A549 (cell line): ENCODE measurements around the gene AGBL4.

Experiments used
- BHLHE40 ChIP-seq: IDR thresholded peaks from 2 replicates; pipeline ENCODE4 v1.6.1; 2012; ENCODE audit warnings: low read depth, low read length, inconsistent platforms
- CTCF ChIP-seq: fragments of >200 bp; sonication (Bioruptor Twin); formaldehyde crosslinking; IDR thresholded peaks from 3 replicates; pipeline ENCODE4 v1.5.1; 2016
- EP300 ChIP-seq, 2 experiments: fragments of >200 bp; sonication (Bioruptor Twin); formaldehyde crosslinking; IDR thresholded peaks; 2 replicates in 1 of 2; 3 replicates in 1 of 2; pipeline ENCODE4 v1.6.1; 2016 to 2017
- ESRRA ChIP-seq: fragments of 150-350 bp; IDR thresholded peaks from 2 replicates; pipeline ENCODE4 v1.6.1; 2014; ENCODE audit warnings: mild to moderate bottlenecking, low read length, borderline replicate concordance
- HDAC2 ChIP-seq: fragments of 200-600 bp; sonication (generic); IDR thresholded peaks from 2 replicates; pipeline ENCODE4 v1.6.1; 2016
- KDM5A ChIP-seq: fragments of 200-600 bp; sonication (generic); IDR thresholded peaks from 2 replicates; pipeline ENCODE4 v1.6.1; 2016; ENCODE audit warnings: antibody characterized with exemption, mild to moderate bottlenecking
- POLR2A ChIP-seq: IDR thresholded peaks from 2 replicates; pipeline ENCODE4 v1.6.1; 2012; ENCODE audit warnings: mild to moderate bottlenecking, low read length
- POLR2AphosphoS2 ChIP-seq: conservative IDR thresholded peaks from 2 replicates; pipeline ENCODE4 v1.6.1; 2012; ENCODE audit warnings: low read length, improper control_type of control experiment, inconsistent platforms
- ZFP36 ChIP-seq: fragments of 450-650 bp; IDR thresholded peaks from 2 replicates; pipeline ENCODE4 v1.6.1; 2014; ENCODE audit warnings: borderline replicate concordance; ENCODE audit not compliant: partially characterized antibody
- TF ChIP-seq, protein P1 (sequence below): IDR thresholded peaks from 2 replicates; pipeline ENCODE4 v1.6.1; 2012; ENCODE audit warnings: low read depth, borderline replicate concordance
- TF ChIP-seq, protein P2 (sequence below): fragments of 200-600 bp; sonication (generic); IDR thresholded peaks from 2 replicates; pipeline ENCODE4 v1.6.1; 2016; ENCODE audit warnings: antibody characterized with exemption, mild to moderate bottlenecking, moderate library complexity

- no peak for TF ChIP-seq CTCF
- TF ChIP-seq, protein P1, sequence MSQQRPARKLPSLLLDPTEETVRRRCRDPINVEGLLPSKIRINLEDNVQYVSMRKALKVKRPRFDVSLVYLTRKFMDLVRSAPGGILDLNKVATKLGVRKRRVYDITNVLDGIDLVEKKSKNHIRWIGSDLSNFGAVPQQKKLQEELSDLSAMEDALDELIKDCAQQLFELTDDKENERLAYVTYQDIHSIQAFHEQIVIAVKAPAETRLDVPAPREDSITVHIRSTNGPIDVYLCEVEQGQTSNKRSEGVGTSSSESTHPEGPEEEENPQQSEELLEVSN = no peak
- TF ChIP-seq EP300 (IDR thresholded peaks at IDR 0.05) = no peak
- TF ChIP-seq, protein P2, sequence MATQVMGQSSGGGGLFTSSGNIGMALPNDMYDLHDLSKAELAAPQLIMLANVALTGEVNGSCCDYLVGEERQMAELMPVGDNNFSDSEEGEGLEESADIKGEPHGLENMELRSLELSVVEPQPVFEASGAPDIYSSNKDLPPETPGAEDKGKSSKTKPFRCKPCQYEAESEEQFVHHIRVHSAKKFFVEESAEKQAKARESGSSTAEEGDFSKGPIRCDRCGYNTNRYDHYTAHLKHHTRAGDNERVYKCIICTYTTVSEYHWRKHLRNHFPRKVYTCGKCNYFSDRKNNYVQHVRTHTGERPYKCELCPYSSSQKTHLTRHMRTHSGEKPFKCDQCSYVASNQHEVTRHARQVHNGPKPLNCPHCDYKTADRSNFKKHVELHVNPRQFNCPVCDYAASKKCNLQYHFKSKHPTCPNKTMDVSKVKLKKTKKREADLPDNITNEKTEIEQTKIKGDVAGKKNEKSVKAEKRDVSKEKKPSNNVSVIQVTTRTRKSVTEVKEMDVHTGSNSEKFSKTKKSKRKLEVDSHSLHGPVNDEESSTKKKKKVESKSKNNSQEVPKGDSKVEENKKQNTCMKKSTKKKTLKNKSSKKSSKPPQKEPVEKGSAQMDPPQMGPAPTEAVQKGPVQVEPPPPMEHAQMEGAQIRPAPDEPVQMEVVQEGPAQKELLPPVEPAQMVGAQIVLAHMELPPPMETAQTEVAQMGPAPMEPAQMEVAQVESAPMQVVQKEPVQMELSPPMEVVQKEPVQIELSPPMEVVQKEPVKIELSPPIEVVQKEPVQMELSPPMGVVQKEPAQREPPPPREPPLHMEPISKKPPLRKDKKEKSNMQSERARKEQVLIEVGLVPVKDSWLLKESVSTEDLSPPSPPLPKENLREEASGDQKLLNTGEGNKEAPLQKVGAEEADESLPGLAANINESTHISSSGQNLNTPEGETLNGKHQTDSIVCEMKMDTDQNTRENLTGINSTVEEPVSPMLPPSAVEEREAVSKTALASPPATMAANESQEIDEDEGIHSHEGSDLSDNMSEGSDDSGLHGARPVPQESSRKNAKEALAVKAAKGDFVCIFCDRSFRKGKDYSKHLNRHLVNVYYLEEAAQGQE = no peak
- TF ChIP-seq POLR2AphosphoS2 = no peak
- no peak for TF ChIP-seq ESRRA
- no peak for TF ChIP-seq POLR2A
- TF ChIP-seq KDM5A = no peak
- no peak for TF ChIP-seq HDAC2
- no peak for TF ChIP-seq BHLHE40
- no peak for TF ChIP-seq ZFP36
Observed at GRCh38 chr1:48749068-48749467, 1274.7 kb downstream of the AGBL4 start.
